ENCODE results near the gene CYP19A1.

DNA sequence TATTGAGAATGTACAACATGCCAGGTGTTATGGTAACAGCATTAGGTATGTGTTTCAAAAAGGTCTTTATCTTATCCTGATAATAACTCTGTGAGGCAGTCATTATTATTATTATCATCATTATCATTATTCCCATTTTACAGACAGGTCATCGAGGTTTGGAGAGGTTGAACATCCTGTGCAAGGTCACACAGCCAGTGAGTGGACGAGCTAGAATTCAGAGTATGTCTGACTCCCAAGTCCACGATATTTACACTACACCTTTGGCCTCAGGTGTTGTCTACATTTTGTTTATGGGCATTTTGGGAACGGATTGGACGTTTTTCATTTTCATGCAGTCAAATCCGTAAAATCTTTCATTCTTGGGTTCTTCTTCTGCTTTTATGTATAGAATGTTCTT, 27.0 kb upstream of the CYP19A1 start:
- no peak for TF ChIP-seq CTCF (IDR thresholded peaks at IDR 0.05; ENCODE audit: low read depth, low read length)
- TF ChIP-seq EZH2phosphoT487 (IDR thresholded peaks at IDR 0.05; ENCODE audit: low read depth), result no peak

All from OCI-LY3 (cell line).